Stimulated activated CD4-positive, alpha-beta T cell treated with anti-CD3 and anti-CD28 coated beads, Interleukin-12 subunit alpha, Interleukin-12 subunit beta, amount 100 ng/mL, for 4 hours (primary cell): ENCODE results near the gene TENM3.

Experiments used
- DNase-seq: peaks from one replicate; pipeline ENCODE4 v3.0.0-alpha.2; 2020

Gene TENM3

DNA sequence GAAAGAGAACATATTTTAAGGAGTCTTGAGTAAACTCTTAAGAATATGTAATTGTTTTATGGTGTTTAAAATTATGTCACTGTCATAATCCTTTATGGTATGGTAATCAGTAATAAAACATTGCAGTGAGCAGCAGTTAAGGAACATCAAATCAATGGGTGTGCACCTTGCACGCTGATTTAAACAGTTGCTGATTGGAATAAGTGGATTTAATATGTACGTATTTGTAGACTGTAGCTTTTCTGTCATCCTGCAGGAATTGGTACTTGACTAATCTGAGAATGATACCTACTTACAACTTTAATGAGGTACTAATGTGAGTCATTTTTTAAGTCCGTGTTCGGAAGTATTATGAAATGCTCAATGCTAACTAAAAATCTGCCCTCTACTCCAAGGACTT is 461.7 kb downstream of the TENM3 start:
- DNase-seq, result no peak

DNA sequence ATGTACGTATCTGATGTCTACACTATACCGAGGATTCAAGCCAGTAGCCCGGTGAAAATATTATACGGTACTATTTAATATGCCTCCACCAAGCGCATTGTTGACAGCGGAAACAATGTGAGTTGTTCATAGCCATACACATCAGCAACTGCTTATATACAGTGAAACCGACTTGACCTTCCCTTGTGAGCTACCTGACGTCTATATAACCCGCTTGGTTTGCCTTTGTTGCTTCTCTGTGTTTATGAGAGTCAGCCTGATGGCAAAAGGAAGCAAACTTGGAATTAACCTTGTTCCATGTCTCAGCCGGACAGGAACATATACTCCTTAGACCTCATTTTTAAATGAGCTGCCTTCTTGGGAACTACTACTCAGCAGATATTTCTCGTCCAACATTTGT is 462.2 kb downstream of the TENM3 start:
- no peak for DNase-seq

GRCh38 chr4:182711211-182711610 is 468.0 kb downstream of the TENM3 start:
- no peak for DNase-seq

DNA sequence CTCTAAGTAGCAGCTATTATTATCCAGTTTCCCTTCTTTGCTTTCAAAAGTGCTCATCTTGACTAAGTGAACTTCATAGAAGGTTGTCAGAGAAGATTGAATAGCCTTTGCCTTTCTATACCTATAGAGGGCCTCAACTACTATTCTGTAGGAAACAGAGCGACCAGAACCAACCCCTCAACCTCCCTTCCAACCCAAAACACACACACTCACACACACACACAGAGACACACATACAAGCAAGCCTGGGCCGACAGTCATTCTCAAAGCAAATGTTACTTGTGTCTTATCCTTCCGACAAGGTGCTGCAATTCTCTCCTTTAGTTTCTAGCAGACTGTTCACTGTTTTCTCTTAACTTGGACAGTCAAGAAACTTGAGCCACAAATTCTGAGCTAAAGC is 472.3 kb downstream of the TENM3 start:
- DNase-seq, result no peak

DNA sequence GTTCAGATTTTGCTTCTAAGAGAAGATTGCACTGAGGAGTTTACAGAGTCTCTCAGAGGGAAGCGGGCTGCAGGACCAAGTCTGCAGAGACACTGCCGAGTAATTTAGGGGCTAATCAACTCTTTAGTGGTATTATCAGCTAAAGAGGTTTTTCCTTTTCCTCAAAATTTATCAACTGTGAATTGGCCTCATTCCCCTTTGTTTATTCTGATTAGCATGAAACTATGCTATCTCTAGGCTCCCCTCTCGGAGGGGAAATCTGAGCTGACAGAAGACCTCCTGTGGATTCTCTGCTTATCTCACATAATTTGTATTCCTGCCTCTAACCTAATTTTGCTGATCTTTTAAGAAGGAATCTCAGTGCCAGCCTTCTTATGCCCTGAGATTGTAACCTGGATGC is 473.0 kb downstream of the TENM3 start:
- DNase-seq, result no peak

GRCh38 chr4:182717788-182718583 is 474.8 kb downstream of the TENM3 start:
- DNase-seq, result no peak

DNA sequence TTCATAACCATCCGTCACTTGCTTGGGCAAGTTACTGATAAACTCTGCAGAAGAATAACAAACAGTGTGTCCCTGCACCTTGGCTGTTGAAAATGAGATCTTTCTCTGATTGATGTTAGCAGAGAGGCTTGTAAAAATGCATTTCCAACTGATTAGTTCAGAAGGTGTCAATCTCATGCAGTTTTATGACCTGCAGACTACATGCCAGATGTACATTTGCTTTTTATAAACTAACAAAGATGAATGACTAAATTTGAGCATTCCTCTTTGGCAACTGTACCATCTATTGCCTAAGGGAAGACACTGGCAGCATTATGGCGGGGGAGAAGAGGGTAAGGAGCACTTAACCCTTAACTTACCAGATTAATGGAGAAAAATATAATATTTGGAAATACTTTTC is 481.2 kb downstream of the TENM3 start:
- no peak for DNase-seq

GRCh38 chr4:182729516-182729915 is 486.3 kb downstream of the TENM3 start:
- no peak for DNase-seq

GRCh38 chr4:182730791-182731190 is 487.6 kb downstream of the TENM3 start:
- DNase-seq, result no peak

GRCh38 chr4:182736207-182736606 is 493.0 kb downstream of the TENM3 start:
- DNase-seq, result no peak

DNA sequence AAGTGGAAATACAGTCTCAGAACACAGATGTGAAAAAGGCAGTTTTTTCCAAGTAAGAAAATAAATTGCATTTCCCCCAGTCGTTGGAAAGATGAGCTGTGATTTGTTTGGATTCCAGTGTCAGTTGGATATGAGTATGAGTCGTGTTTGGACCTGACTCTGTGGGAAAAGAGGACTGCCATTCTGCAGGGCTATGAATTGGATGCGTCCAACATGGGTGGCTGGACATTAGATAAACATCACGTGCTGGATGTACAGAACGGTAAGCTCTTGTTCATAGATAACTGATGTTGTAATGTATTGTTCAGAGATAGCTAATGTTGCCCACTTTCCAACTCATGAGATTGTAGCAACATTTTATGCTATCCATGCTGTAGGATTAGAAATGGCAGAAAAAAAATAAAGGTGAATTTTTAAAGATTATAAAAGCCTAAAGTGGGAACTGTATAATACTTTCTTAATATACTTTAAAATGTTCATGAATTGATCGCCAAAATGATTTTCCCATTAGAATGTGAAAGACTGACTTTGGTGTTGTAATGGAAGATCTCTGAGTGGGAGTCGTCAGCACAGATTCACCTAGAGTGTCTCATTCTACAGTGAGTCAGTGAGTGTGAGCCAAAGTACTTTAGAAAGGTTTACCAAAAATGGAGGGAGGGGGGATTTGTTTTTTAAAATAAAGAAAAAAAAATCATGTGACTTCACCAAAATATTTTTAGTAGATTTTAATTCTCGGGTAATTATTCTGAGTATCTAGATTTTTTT is 495.3 kb downstream of the TENM3 start:
- no peak for DNase-seq

DNA sequence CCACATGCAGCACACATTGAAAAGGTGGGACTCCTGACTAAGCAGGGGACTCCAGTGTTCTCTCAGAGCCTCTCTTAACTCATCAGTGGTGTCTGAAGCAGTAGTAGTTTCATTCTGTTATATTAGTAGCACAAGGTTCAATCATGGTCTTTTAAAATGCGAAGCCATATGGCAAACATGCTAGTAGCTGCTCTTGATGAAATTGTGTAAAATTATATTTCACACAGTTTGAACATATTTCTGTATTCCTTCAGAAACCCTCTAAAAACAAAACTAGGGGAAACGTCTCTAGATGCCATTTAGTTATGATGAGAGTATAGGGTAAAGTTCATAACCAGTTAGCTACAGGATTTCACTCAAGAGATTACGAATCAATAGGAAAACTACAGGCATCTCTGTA is 497.1 kb downstream of the TENM3 start:
- DNase-seq, result no peak

GRCh38 chr4:182741054-182741453 is 497.9 kb downstream of the TENM3 start:
- no peak for DNase-seq

DNA sequence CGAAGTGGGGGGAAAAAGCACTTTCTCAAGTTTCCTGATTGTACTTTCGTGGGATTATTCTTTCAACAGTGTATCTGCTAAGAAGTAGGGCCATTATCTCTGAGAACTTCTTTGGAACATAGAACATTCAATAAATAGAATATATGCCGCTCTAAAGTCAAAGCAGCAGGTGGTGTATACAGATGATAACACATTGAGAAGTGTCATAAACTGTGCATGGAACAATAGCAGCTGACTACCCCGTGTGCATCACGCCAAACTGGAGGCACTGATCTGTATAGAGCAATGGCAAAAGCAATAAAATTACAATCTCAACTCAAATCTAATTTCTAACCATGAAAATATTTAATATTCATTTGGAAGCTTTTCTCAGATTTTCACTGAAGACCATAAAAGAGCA is 498.7 kb downstream of the TENM3 start:
- no peak for DNase-seq

- DNase-seq, result no peak
Measured at GRCh38 chr4:182743815-182744214, 500.6 kb downstream of the TENM3 start.

DNA sequence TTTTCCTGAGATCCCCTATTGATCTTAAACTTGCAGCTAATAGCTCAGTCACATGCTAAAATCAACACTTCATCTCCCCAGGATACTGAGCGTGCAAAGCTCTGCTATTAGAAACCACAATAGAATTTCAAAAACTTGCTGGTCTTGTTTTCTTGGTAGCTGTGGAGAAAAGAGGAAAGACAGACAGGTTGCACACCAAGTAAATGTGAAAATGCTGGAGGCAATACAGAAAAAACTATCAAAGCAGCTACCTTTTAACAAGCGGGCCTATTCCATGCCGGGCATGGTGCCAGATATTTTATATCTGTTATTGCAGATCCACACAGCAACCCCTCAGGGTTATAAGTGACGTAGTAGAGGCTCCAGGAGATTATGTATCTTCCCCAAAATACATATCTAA is 502.0 kb downstream of the TENM3 start:
- DNase-seq, result no peak

GRCh38 chr4:182746876-182747275 is 503.7 kb downstream of the TENM3 start:
- DNase-seq, result no peak

GRCh38 chr4:182748283-182748682 is 505.1 kb downstream of the TENM3 start:
- DNase-seq, result no peak

GRCh38 chr4:182748949-182749348 is 505.7 kb downstream of the TENM3 start:
- no peak for DNase-seq

GRCh38 chr4:182749667-182750167 is 506.5 kb downstream of the TENM3 start:
- no peak for DNase-seq

- no peak for DNase-seq
Measured at GRCh38 chr4:182752158-182752910, 509.1 kb downstream of the TENM3 start.

GRCh38 chr4:182754895-182755294 is 511.7 kb downstream of the TENM3 start:
- DNase-seq, result no peak

DNA sequence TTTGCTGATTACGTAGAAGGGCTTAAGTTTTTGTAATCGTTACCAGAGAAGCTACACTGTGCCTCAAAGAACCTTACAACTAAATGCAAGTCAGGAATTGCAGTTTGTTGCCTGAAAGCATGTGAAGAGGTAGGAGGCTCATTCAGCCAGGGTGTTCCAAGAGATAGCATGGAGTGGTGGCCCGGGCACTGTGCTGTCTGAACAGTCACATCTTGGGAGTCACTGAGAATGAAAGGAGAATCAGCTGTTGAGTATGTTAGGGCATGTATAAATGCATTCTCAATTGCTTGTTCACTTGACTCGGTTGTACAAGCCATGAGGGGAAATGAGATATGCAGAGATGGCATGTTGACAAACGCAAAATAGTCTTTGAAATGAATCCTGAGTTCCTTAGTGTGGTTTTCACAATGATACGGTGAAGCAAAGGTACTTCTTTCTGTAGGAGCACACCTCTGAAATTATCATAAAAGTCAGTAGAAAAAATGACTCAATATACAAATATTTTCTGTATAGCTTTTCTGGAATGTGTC is 513.0 kb downstream of the TENM3 start:
- no peak for DNase-seq
